OCI-LY1 (cell line): ENCODE results near the gene DPP9.

Experiments used
- H2AFZ ChIP-seq: fragments of 200-600 bp; sonication (generic), shearing (Covaris generic); 2 replicates; pipeline ENCODE4 v1.6.0; 2014; ENCODE audit warnings: antibody characterized with exemption, mild to moderate bottlenecking, low read length
- H3F3A ChIP-seq: fragments of 200-600 bp; sonication (generic), shearing (Covaris generic); 2 replicates; pipeline ENCODE4 v1.6.0; 2014; ENCODE audit warnings: mild to moderate bottlenecking, antibody characterized with exemption, low read length, moderate library complexity; ENCODE audit not compliant: insufficient read depth
- H3K27ac ChIP-seq: fragments of 200-600 bp; sonication (generic); 2 replicates; pipeline ENCODE4 v1.5.1; 2014; ENCODE audit warnings: low read length, mixed run types, mild to moderate bottlenecking, low read depth; ENCODE audit not compliant: poor library complexity, severe bottlenecking
- H3K27me3 ChIP-seq: fragments of 200-600 bp; sonication (generic); 2 replicates; pipeline ENCODE4 v1.6.0; 2014; ENCODE audit warnings: antibody characterized with exemption, mild to moderate bottlenecking, low read length, moderate library complexity; ENCODE audit not compliant: insufficient read depth
- H3K36me3 ChIP-seq: fragments of 200-600 bp; sonication (generic); 2 replicates; pipeline ENCODE4 v1.6.1; 2014; ENCODE audit warnings: mild to moderate bottlenecking, antibody characterized with exemption, low read length, moderate library complexity, mixed read lengths; ENCODE audit not compliant: insufficient read depth
- H3K4me1 ChIP-seq: fragments of 200-600 bp; sonication (generic); 2 replicates; pipeline ENCODE4 v1.5.1; 2014; ENCODE audit warnings: mild to moderate bottlenecking, low read length, moderate library complexity; ENCODE audit not compliant: insufficient read depth, severe bottlenecking
- H3K4me2 ChIP-seq: fragments of 200-600 bp; sonication (generic), shearing (Covaris generic); 2 replicates; pipeline ENCODE4 v1.6.1; 2014; ENCODE audit warnings: low read length
- H3K4me3 ChIP-seq: fragments of 200-600 bp; sonication (generic); 2 replicates; pipeline ENCODE4 v1.5.1; 2014; ENCODE audit warnings: low read length, low read depth, mild to moderate bottlenecking, mixed read lengths; ENCODE audit not compliant: poor library complexity, severe bottlenecking
- H3K79me2 ChIP-seq: fragments of 200-600 bp; shearing (Covaris generic); 2 replicates; pipeline ENCODE4 v1.6.1; 2016; ENCODE audit warnings: mixed run types, low read length, mixed read lengths; ENCODE audit not compliant: insufficient read depth
- H3K9ac ChIP-seq: fragments of 200-600 bp; sonication (generic), shearing (Covaris generic); 2 replicates; pipeline ENCODE4 v1.6.1; 2014; ENCODE audit warnings: mild to moderate bottlenecking, low read length, mixed read lengths
- H3K9me2 ChIP-seq: fragments of 200-600 bp; sonication (generic), shearing (Covaris generic); 2 replicates; pipeline ENCODE4 v1.6.1; 2014; ENCODE audit warnings: low read depth, mild to moderate bottlenecking, low read length, mixed read lengths
- H3K9me3 ChIP-seq: fragments of 200-600 bp; shearing (Covaris generic); 2 replicates; pipeline ENCODE4 v1.6.1; 2014; ENCODE audit warnings: low read length, mixed read lengths
- H4K20me1 ChIP-seq: fragments of 200-600 bp; sonication (generic), shearing (Covaris generic); 2 replicates; pipeline ENCODE4 v1.6.0; 2016; ENCODE audit warnings: mild to moderate bottlenecking, low read length; ENCODE audit not compliant: insufficient read depth
- EZH2 ChIP-seq: fragments of 200-600 bp; sonication (generic), shearing (Covaris generic); IDR thresholded peaks from 2 replicates; pipeline ENCODE4 v1.8.0; 2017; ENCODE audit warnings: borderline replicate concordance, mixed run types, mild to moderate bottlenecking, antibody characterized with exemption, low read length, moderate library complexity, mixed read lengths
- TF ChIP-seq, protein P1 (sequence below): fragments of 200-600 bp; sonication (generic), shearing (Covaris generic); IDR thresholded peaks from 2 replicates; pipeline ENCODE4 v1.5.1; 2017; ENCODE audit warnings: mild to moderate bottlenecking, antibody characterized with exemption, low read length, moderate library complexity, mixed read lengths

DPP9 gene

DNA sequence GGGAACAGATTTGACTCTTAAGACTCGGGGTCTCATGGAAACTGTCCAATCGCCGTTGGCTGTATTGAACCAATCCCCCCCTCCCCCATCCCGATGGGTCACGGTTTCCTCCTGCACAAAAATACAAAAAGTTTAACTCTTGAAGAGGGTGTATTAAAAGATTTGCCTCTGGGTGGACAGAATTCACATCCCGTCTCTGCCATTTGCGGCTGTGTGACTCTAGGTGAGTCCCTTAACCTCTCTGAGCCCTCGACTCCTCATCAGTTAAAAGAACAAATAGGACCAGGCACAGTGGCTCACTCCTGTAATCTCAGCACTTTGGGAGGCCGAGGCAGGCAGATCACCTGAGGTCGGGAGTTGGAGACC is 36.6 kb upstream of the DPP9 start:
- H3K27ac ChIP-seq = no peak overlapping the region
- no peaks in the 10 kb centered on the region for H3K9me2 ChIP-seq
- H3K4me3 ChIP-seq = peak overlapping the region; percentile 14
- H3K36me3 ChIP-seq = no peaks in the 10 kb centered on the region
- H3K27me3 ChIP-seq = no peaks in the 10 kb centered on the region; the same call in 1 of the 2 replicates
- no peaks in the 10 kb centered on the region for H3K79me2 ChIP-seq
- no peak overlapping the region for H3K9ac ChIP-seq
- no peaks in the 10 kb centered on the region for H3F3A ChIP-seq
- peaks cover 8% of the 10 kb centered on the region for H3K4me1 ChIP-seq
- H3K4me2 ChIP-seq = peak overlapping the region; percentile 47; the same call in 1 of the 2 replicates
- H2AFZ ChIP-seq = no peak overlapping the region
- H4K20me1 ChIP-seq = no peaks in the 10 kb centered on the region
- H3K9me3 ChIP-seq = no peaks in the 10 kb centered on the region
- no peak for TF ChIP-seq EZH2
- TF ChIP-seq, protein P1, sequence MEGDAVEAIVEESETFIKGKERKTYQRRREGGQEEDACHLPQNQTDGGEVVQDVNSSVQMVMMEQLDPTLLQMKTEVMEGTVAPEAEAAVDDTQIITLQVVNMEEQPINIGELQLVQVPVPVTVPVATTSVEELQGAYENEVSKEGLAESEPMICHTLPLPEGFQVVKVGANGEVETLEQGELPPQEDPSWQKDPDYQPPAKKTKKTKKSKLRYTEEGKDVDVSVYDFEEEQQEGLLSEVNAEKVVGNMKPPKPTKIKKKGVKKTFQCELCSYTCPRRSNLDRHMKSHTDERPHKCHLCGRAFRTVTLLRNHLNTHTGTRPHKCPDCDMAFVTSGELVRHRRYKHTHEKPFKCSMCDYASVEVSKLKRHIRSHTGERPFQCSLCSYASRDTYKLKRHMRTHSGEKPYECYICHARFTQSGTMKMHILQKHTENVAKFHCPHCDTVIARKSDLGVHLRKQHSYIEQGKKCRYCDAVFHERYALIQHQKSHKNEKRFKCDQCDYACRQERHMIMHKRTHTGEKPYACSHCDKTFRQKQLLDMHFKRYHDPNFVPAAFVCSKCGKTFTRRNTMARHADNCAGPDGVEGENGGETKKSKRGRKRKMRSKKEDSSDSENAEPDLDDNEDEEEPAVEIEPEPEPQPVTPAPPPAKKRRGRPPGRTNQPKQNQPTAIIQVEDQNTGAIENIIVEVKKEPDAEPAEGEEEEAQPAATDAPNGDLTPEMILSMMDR = no peak

DNA sequence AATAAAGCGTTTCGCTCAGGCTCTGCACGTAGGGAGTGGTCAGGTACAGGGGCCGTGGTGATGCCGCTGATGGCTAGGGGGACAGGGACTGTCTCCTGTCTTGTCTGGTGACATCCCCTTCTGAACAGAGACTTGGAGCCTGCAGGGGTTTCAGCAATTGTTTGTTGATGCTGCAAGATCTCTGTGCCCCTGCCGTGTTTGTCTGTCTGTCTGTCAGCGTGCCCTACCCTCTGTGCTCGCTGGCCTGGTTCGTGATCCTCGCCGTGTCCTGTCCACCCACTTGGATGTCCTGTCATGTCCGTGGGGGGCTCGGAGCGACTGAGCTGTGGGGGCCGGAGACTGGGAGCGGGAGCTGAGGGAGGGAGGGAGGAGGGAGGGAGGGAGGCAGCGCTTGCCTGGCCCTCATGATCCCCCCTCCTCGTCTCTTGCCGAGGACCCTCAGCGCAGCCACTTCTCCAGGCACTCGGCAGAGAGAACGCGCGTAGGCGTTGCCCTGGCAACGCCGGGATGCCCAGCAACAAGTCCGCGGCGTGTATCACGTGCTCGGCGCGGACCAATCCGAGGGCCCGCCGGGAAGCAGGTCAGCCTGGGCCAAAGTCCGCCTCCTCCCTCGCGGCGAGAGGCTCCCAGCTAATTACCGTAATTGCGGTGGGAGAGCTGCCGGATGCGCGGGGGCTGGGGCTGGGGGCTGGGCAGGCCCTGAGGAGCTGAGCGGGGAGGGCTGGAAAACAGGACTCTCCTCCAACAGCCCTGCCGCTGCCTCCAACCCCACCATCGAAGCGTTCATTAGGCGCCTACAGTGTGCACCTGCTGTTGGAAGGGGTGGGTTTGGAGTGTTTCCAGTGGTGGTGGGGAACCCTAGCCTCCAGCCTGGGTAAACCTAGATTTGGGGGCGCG is 36.0 kb upstream of the DPP9 start:
- no peak overlapping the region for H3K27ac ChIP-seq
- no peaks in the 10 kb centered on the region for H3K79me2 ChIP-seq
- no peak overlapping the region for H2AFZ ChIP-seq
- H3F3A ChIP-seq = no peaks in the 10 kb centered on the region
- H3K4me2 ChIP-seq = peak overlapping the region; percentile 47; the same call in 1 of the 2 replicates
- peak overlapping the region; percentile 14 for H3K4me3 ChIP-seq
- TF ChIP-seq EZH2 = no peak
- TF ChIP-seq, protein P1 = no peak
- H3K27me3 ChIP-seq = peaks cover 3% of the 10 kb centered on the region; the same call in 1 of the 2 replicates
- H3K36me3 ChIP-seq = no peaks in the 10 kb centered on the region
- H4K20me1 ChIP-seq = no peaks in the 10 kb centered on the region
- no peaks in the 10 kb centered on the region for H3K9me3 ChIP-seq
- H3K9ac ChIP-seq = no peak overlapping the region
- H3K9me2 ChIP-seq = no peaks in the 10 kb centered on the region
- H3K4me1 ChIP-seq = peaks cover 8% of the 10 kb centered on the region

DNA sequence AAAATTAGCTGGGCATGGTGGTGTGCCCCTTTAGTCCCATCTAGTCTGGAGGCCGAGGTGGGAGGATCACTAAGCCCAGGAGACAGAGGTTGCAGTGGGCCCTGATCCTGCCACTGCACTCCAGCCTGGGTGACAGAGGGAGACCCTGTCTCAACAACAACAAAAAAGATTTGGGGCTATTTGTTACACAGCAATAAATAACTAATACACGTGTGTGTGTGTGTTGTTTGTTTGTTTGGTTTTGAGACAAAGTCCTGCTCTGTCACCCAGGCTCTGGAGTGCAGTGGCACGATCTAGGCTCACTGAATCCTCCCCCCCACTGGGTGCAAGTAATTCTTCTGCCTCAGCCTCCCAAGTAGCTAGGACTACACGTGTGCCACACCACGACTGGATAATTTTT is 35.0 kb upstream of the DPP9 start:
- no peak overlapping the region for H3K9ac ChIP-seq
- no peak overlapping the region for H2AFZ ChIP-seq
- H3K4me1 ChIP-seq = peaks cover 8% of the 10 kb centered on the region
- H3K9me2 ChIP-seq = no peaks in the 10 kb centered on the region
- no peaks in the 10 kb centered on the region for H3K79me2 ChIP-seq
- peaks cover 3% of the 10 kb centered on the region; the same call in 1 of the 2 replicates for H3K27me3 ChIP-seq
- no peak overlapping the region for H3K4me2 ChIP-seq
- H3K4me3 ChIP-seq = no peak overlapping the region
- H4K20me1 ChIP-seq = no peaks in the 10 kb centered on the region
- no peaks in the 10 kb centered on the region for H3K36me3 ChIP-seq
- H3F3A ChIP-seq = no peaks in the 10 kb centered on the region
- TF ChIP-seq, protein P1 = no peak
- no peak for TF ChIP-seq EZH2
- no peak overlapping the region for H3K27ac ChIP-seq
- no peaks in the 10 kb centered on the region for H3K9me3 ChIP-seq
